A549 (cell line): ENCODE data around the gene KCNMA1. TPM values are rescaled to one million over a fixed set of nuclear protein-coding genes. Genes with fewer than 3 reads are reported as not detected.
A peak's percentile ranks its signal among the peaks of the same experiment; 100 is the strongest.

Source experiments
- ATAC-seq, 2 experiments: fragments of 200-7000 bp in 1 of 2; fragments of >200 bp in 1 of 2; cut with Nextera tagmentation in 1 of 2; cut with Tn5 transposase in 1 of 2; 3 replicates each; pipeline versions ENCODE4 v1.8.0 to v1.9.1; 2018 to 2020; ENCODE audit warnings: mild to moderate bottlenecking in 1 of 2, moderate library complexity in 1 of 2
- CTCF ChIA-PET: fragments of 300-600 bp; sonication (Branson Sonifier 250); formaldehyde crosslinking; extraction: SDS; loops from one replicate; lab custom pipeline; 2021; ENCODE audit warnings: antibody characterized with exemption, inconsistent platforms; lab: Yijun Ruan, JAX
- POLR2A ChIA-PET: fragments of 350-600 bp; formaldehyde crosslinking; extraction: SDS; loops from one replicate; lab custom pipeline; 2021; ENCODE audit warnings: antibody characterized with exemption, inconsistent platforms; lab: Yijun Ruan, JAX
- DNase-seq, 2 experiments: peaks; one replicate each; pipeline versions ENCODE4 v3.0.0 to v3.0.0-alpha.2; 2011 to 2016; ENCODE audit warnings: low read depth in 1 of 2, low spot score in 1 of 2
- FAIRE-seq: peaks from 2 replicates; lab custom pipeline; 2011; peaks lifted over from hg19 to GRCh38; lab: Jason Lieb, UNC
- H3K27ac ChIP-seq, 2 experiments: fragments of >200 bp; sonication (Bioruptor Twin); formaldehyde crosslinking; 3 replicates each; pipeline ENCODE4 v1.5.1; 2016 to 2017
- H3K4me1 ChIP-seq: fragments of >200 bp; sonication (Bioruptor Twin); formaldehyde crosslinking; 3 replicates; pipeline ENCODE4 v1.6.1; 2016
- H3K4me2 ChIP-seq: fragments of >200 bp; sonication (Bioruptor Twin); formaldehyde crosslinking; 3 replicates; pipeline ENCODE4 v1.6.1; 2016
- H3K4me3 ChIP-seq: fragments of >200 bp; sonication (Bioruptor Twin); formaldehyde crosslinking; 3 replicates; pipeline ENCODE4 v1.5.1; 2016
- H3K9me3 ChIP-seq: fragments of >200 bp; sonication (Bioruptor Twin); formaldehyde crosslinking; 3 replicates; pipeline ENCODE4 v1.6.1; 2016
- CBX8 ChIP-seq: fragments of 200-600 bp; sonication (generic); IDR thresholded peaks from 2 replicates; pipeline ENCODE4 v1.6.1; 2016
- CEBPB ChIP-seq, 2 experiments: fragments of >200 bp in 1 of 2; sonication (Bioruptor Twin) in 1 of 2; formaldehyde crosslinking in 1 of 2; IDR thresholded peaks; 2 replicates each; pipeline ENCODE4 v1.6.1; 2012 to 2016
- CHD2 ChIP-seq: fragments of 150-350 bp; IDR thresholded peaks from 2 replicates; pipeline ENCODE4 v1.6.1; 2014; ENCODE audit warnings: low read length; ENCODE audit not compliant: partially characterized antibody
- EHMT2 ChIP-seq: fragments of 200-600 bp; sonication (generic); IDR thresholded peaks from 2 replicates; pipeline ENCODE4 v1.6.1; 2016; ENCODE audit warnings: antibody characterized with exemption, low read depth, mild to moderate bottlenecking, moderate library complexity
- EP300 ChIP-seq, 2 experiments: fragments of >200 bp; sonication (Bioruptor Twin); formaldehyde crosslinking; IDR thresholded peaks; 2 replicates in 1 of 2; 3 replicates in 1 of 2; pipeline ENCODE4 v1.6.1; 2016 to 2017
- ESRRA ChIP-seq: fragments of 150-350 bp; IDR thresholded peaks from 2 replicates; pipeline ENCODE4 v1.6.1; 2014; ENCODE audit warnings: mild to moderate bottlenecking, low read length, borderline replicate concordance
- FOSB ChIP-seq: fragments of 250-450 bp; sonication (Bioruptor Pico); IDR thresholded peaks from 2 replicates; pipeline ENCODE4 v1.5.0; 2020; ENCODE audit warnings: mild to moderate bottlenecking, moderate library complexity
- GATA3 ChIP-seq: IDR thresholded peaks from 2 replicates; pipeline ENCODE4 v1.6.1; 2012; ENCODE audit warnings: borderline replicate concordance
- HDAC2 ChIP-seq: fragments of 200-600 bp; sonication (generic); IDR thresholded peaks from 2 replicates; pipeline ENCODE4 v1.6.1; 2016
- HOXA7 ChIP-seq: fragments of 250-450 bp; sonication (Bioruptor Pico); IDR thresholded peaks from 2 replicates; pipeline ENCODE4 v1.5.0; 2020; ENCODE audit warnings: mild to moderate bottlenecking, moderate library complexity
- HOXB5 ChIP-seq: fragments of 250-450 bp; sonication (Bioruptor Pico); IDR thresholded peaks from 2 replicates; pipeline ENCODE4 v1.5.0; 2020; ENCODE audit warnings: mild to moderate bottlenecking, moderate library complexity
- KDM1A ChIP-seq: fragments of 200-600 bp; sonication (generic); IDR thresholded peaks from 2 replicates; pipeline ENCODE4 v1.6.1; 2016; ENCODE audit warnings: low read depth, mild to moderate bottlenecking
- MAFK ChIP-seq: fragments of 450-650 bp; IDR thresholded peaks from 2 replicates; pipeline ENCODE4 v1.6.1; 2014; ENCODE audit not compliant: partially characterized antibody
- MAZ ChIP-seq: fragments of 150-350 bp; IDR thresholded peaks from 2 replicates; pipeline ENCODE4 v1.6.1; 2014; ENCODE audit warnings: antibody characterized with exemption, low read depth, low read length, borderline replicate concordance
- NPAS2 ChIP-seq: fragments of 250-450 bp; sonication (Bioruptor Pico); IDR thresholded peaks from 2 replicates; pipeline ENCODE4 v1.8.0; 2022; ENCODE audit warnings: mild to moderate bottlenecking, moderate library complexity, borderline replicate concordance
- PHF8 ChIP-seq: fragments of 200-600 bp; sonication (generic); IDR thresholded peaks from 2 replicates; pipeline ENCODE4 v1.6.1; 2016; ENCODE audit warnings: low read depth, mild to moderate bottlenecking, antibody characterized with exemption, moderate library complexity, borderline replicate concordance
- POLR2A ChIP-seq: IDR thresholded peaks from 2 replicates; pipeline ENCODE4 v1.6.1; 2012; ENCODE audit warnings: mild to moderate bottlenecking, low read length
- POLR2AphosphoS2 ChIP-seq: conservative IDR thresholded peaks from 2 replicates; pipeline ENCODE4 v1.6.1; 2012; ENCODE audit warnings: low read length, improper control_type of control experiment, inconsistent platforms
- RAD21 ChIP-seq, 2 experiments: fragments of >200 bp in 1 of 2; sonication (Bioruptor Twin) in 1 of 2; formaldehyde crosslinking in 1 of 2; IDR thresholded peaks in 1 of 2; conservative IDR thresholded peaks in 1 of 2; 2 replicates in 1 of 2; 3 replicates in 1 of 2; pipeline ENCODE4 v1.6.1; 2012 to 2018; ENCODE audit warnings: inconsistent platforms in 1 of 2
- RCOR1 ChIP-seq: fragments of 150-350 bp; IDR thresholded peaks from 2 replicates; pipeline ENCODE4 v1.6.1; 2014; ENCODE audit warnings: antibody characterized with exemption, low read length, low read depth
- RFX5 ChIP-seq: fragments of 450-650 bp; IDR thresholded peaks from 2 replicates; pipeline ENCODE4 v1.7.1; 2014; ENCODE audit warnings: antibody characterized with exemption, mild to moderate bottlenecking, moderate library complexity
- RNF2 ChIP-seq: fragments of 200-600 bp; sonication (generic); IDR thresholded peaks from 2 replicates; pipeline ENCODE4 v1.6.1; 2016; ENCODE audit warnings: low read depth, mild to moderate bottlenecking, antibody characterized with exemption, moderate library complexity, borderline replicate concordance
- SMC3 ChIP-seq: fragments of >200 bp; sonication (Bioruptor Twin); formaldehyde crosslinking; IDR thresholded peaks from 3 replicates; pipeline ENCODE4 v1.6.1; 2018; ENCODE audit warnings: inconsistent platforms
- SREBF2 ChIP-seq: fragments of 450-650 bp; IDR thresholded peaks from 2 replicates; pipeline ENCODE4 v1.6.1; 2014; ENCODE audit warnings: mild to moderate bottlenecking, moderate library complexity
- TFCP2L1 ChIP-seq: fragments of 250-450 bp; sonication (Bioruptor Pico); IDR thresholded peaks from 2 replicates; pipeline ENCODE4 v1.5.0; 2021; ENCODE audit warnings: mild to moderate bottlenecking
- TP53 ChIP-seq: fragments of 250-450 bp; sonication (Bioruptor Pico); IDR thresholded peaks from 2 replicates; pipeline ENCODE4 v1.5.0; 2021; ENCODE audit warnings: mild to moderate bottlenecking, moderate library complexity
- ZC3H11A ChIP-seq: fragments of 450-650 bp; IDR thresholded peaks from 2 replicates; pipeline ENCODE4 v1.6.1; 2014; ENCODE audit warnings: antibody characterized with exemption, mild to moderate bottlenecking
- ZSCAN20 ChIP-seq: fragments of 250-450 bp; sonication (Bioruptor Pico); IDR thresholded peaks from 2 replicates; pipeline ENCODE4 v1.8.0; 2022; ENCODE audit warnings: mild to moderate bottlenecking, moderate library complexity
- WGBS: methylation state at CpG from one replicate; pipeline ENCODE4 v1.1.6; 2017; ENCODE audit errors: missing lambda C conversion rate; 5-methylcytosine and 5-hydroxymethylcytosine counted together
- polyA plus RNA-seq, 4 experiments: library from polyadenylated mRNA; depleted of rRNA in 3 of 4; stranded (reverse); fragments of >200 nt; fragmentation: RNase III in 1 of 4; extraction: RNeasy Plus Mini Kit Qiagen cat#74134 plus additional on column Dnase treatment in 1 of 4; gene quantifications; 2 replicates in 3 of 4; 3 replicates in 1 of 4; pipeline ENCODE4 v1.2.3, GENCODE V29; 2011 to 2017
- TF ChIP-seq, protein P1 (sequence below): IDR thresholded peaks from 2 replicates; pipeline ENCODE4 v1.6.1; 2012
- TF ChIP-seq, protein P2 (sequence below): IDR thresholded peaks from 2 replicates; pipeline ENCODE4 v1.6.1; 2012
- TF ChIP-seq, protein P3 (sequence below): fragments of 200-600 bp; sonication (generic); IDR thresholded peaks from 2 replicates; pipeline ENCODE4 v1.6.1; 2016; ENCODE audit warnings: antibody characterized with exemption, mild to moderate bottlenecking, moderate library complexity
- TF ChIP-seq, protein P4 (sequence below): fragments of >200 bp; sonication (Bioruptor Twin); formaldehyde crosslinking; IDR thresholded peaks from 3 replicates; pipeline ENCODE4 v1.5.1; 2016
- TF ChIP-seq, protein P5 (sequence below): fragments of 450-650 bp; IDR thresholded peaks from 2 replicates; pipeline ENCODE4 v1.6.1; 2014; ENCODE audit warnings: antibody characterized with exemption
- TF ChIP-seq, protein P6 (sequence below): fragments of >200 bp; sonication (Bioruptor Twin); formaldehyde crosslinking; IDR thresholded peaks from 3 replicates; pipeline ENCODE4 v1.6.1; 2016

The KCNMA1 gene
- polyA plus RNA-seq, 2 of the 4 experiments (the other 2 are of a cell fraction) = 14.9 to 30.6 TPM

DNA sequence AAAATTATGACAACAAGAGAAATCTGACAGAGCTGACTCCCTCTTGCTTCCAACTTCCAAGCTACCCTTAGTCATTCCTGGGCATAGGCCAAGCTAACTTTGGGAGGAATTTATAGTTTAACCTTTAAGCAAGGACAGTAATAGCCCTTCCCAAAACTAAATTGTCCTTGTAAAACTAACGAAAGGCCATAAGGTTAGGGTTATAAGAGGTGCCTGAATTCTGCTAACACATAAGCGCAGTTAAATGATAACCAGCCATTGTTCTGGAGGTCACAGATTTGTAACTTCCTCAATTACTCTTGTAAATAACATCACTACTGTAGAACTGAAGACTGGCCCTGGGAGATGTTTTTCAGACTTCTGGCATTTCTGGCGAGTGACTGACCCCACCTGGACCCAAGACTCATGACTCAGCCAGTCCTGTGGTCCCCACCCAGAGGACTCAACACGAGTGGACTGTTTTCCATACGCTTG, 481.2 kb downstream of the KCNMA1 start:
- Histone ChIP-seq H3K27ac (peak overlapping the region; percentile 62 to 81), H3K9me3 (no peaks in the 10 kb centered on the region), H3K4me3 (no peak overlapping the region), H3K4me2 (peak overlapping the region; percentile 56), H3K4me1 (peaks cover 55% of the 10 kb centered on the region)
- CTCF ChIA-PET = interaction anchor here (0.9 to 1.3 kb wide), 2 partner anchors 18 to 66 kb away, joined by 3 to 4 read pairs; no protein-coding TSS in a partner anchor
- POLR2A ChIA-PET = no interaction called here
- peak; percentile 44 to 66; a peak in 4 of 6 replicates for ATAC-seq
- DNase-seq = peak in 1 of 2 experiments; percentile 60
- FAIRE-seq = no peak
- WGBS = 10% methylated on average over 5 of the region's 5 CpGs
- no peak for TF ChIP-seq HDAC2
- TF ChIP-seq ESRRA = peak; percentile 55; the same call in 1 of the 2 replicates
- TF ChIP-seq HOXB5 (CRISPR knock-in tag) = no peak
- TF ChIP-seq, protein P1, sequence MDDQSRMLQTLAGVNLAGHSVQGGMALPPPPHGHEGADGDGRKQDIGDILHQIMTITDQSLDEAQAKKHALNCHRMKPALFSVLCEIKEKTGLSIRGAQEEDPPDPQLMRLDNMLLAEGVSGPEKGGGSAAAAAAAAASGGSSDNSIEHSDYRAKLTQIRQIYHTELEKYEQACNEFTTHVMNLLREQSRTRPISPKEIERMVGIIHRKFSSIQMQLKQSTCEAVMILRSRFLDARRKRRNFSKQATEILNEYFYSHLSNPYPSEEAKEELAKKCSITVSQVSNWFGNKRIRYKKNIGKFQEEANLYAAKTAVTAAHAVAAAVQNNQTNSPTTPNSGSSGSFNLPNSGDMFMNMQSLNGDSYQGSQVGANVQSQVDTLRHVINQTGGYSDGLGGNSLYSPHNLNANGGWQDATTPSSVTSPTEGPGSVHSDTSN = no peak
- no peak for TF ChIP-seq TFCP2L1
- TF ChIP-seq CEBPB (IDR thresholded peaks at IDR 0.05) = no peak; a peak in 1 of 4 replicates
- TF ChIP-seq SMC3 = 0 out of 3 replicates have a peak, but pooled peaks have one; percentile 6
- no peak for TF ChIP-seq RCOR1
- TF ChIP-seq CHD2 = no peak
- no peak for TF ChIP-seq FOSB (CRISPR knock-in tag)
- no peak for TF ChIP-seq ZC3H11A
- TF ChIP-seq, protein P2, sequence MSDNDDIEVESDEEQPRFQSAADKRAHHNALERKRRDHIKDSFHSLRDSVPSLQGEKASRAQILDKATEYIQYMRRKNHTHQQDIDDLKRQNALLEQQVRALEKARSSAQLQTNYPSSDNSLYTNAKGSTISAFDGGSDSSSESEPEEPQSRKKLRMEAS = peak; percentile 33; the same call in 1 of the 2 replicates
- TF ChIP-seq, protein P3, sequence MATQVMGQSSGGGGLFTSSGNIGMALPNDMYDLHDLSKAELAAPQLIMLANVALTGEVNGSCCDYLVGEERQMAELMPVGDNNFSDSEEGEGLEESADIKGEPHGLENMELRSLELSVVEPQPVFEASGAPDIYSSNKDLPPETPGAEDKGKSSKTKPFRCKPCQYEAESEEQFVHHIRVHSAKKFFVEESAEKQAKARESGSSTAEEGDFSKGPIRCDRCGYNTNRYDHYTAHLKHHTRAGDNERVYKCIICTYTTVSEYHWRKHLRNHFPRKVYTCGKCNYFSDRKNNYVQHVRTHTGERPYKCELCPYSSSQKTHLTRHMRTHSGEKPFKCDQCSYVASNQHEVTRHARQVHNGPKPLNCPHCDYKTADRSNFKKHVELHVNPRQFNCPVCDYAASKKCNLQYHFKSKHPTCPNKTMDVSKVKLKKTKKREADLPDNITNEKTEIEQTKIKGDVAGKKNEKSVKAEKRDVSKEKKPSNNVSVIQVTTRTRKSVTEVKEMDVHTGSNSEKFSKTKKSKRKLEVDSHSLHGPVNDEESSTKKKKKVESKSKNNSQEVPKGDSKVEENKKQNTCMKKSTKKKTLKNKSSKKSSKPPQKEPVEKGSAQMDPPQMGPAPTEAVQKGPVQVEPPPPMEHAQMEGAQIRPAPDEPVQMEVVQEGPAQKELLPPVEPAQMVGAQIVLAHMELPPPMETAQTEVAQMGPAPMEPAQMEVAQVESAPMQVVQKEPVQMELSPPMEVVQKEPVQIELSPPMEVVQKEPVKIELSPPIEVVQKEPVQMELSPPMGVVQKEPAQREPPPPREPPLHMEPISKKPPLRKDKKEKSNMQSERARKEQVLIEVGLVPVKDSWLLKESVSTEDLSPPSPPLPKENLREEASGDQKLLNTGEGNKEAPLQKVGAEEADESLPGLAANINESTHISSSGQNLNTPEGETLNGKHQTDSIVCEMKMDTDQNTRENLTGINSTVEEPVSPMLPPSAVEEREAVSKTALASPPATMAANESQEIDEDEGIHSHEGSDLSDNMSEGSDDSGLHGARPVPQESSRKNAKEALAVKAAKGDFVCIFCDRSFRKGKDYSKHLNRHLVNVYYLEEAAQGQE = no peak
- TF ChIP-seq, protein P4, sequence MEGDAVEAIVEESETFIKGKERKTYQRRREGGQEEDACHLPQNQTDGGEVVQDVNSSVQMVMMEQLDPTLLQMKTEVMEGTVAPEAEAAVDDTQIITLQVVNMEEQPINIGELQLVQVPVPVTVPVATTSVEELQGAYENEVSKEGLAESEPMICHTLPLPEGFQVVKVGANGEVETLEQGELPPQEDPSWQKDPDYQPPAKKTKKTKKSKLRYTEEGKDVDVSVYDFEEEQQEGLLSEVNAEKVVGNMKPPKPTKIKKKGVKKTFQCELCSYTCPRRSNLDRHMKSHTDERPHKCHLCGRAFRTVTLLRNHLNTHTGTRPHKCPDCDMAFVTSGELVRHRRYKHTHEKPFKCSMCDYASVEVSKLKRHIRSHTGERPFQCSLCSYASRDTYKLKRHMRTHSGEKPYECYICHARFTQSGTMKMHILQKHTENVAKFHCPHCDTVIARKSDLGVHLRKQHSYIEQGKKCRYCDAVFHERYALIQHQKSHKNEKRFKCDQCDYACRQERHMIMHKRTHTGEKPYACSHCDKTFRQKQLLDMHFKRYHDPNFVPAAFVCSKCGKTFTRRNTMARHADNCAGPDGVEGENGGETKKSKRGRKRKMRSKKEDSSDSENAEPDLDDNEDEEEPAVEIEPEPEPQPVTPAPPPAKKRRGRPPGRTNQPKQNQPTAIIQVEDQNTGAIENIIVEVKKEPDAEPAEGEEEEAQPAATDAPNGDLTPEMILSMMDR = no peak
- no peak for TF ChIP-seq MAZ
- TF ChIP-seq RAD21 (conservative IDR thresholded peaks at IDR 0.05 in 1 of 2, IDR thresholded peaks at IDR 0.05 in 1 of 2) = 0 out of 5 replicates have a peak, but pooled peaks of 1 of the 2 experiments have one; percentile 21
- no peak for TF ChIP-seq RNF2
- no peak for TF ChIP-seq POLR2AphosphoS2
- no peak for TF ChIP-seq SREBF2
- TF ChIP-seq NPAS2 (CRISPR knock-in tag) = no peak
- TF ChIP-seq HOXA7 (CRISPR knock-in tag) = no peak
- no peak for TF ChIP-seq EHMT2
- TF ChIP-seq TP53 = no peak
- TF ChIP-seq KDM1A = no peak
- TF ChIP-seq ZSCAN20 (CRISPR knock-in tag) = no peak
- TF ChIP-seq, protein P5, sequence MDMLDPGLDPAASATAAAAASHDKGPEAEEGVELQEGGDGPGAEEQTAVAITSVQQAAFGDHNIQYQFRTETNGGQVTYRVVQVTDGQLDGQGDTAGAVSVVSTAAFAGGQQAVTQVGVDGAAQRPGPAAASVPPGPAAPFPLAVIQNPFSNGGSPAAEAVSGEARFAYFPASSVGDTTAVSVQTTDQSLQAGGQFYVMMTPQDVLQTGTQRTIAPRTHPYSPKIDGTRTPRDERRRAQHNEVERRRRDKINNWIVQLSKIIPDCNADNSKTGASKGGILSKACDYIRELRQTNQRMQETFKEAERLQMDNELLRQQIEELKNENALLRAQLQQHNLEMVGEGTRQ = no peak
- peak in 1 of 2 experiments; percentile 46; a peak in 1 of 5 replicates for TF ChIP-seq EP300 (IDR thresholded peaks at IDR 0.05)
- no peak for TF ChIP-seq CBX8
- TF ChIP-seq MAFK = peak; percentile 4
- no peak for TF ChIP-seq PHF8
- no peak for TF ChIP-seq RFX5
- TF ChIP-seq, protein P6, sequence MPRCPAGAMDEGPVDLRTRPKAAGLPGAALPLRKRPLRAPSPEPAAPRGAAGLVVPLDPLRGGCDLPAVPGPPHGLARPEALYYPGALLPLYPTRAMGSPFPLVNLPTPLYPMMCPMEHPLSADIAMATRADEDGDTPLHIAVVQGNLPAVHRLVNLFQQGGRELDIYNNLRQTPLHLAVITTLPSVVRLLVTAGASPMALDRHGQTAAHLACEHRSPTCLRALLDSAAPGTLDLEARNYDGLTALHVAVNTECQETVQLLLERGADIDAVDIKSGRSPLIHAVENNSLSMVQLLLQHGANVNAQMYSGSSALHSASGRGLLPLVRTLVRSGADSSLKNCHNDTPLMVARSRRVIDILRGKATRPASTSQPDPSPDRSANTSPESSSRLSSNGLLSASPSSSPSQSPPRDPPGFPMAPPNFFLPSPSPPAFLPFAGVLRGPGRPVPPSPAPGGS = no peak
- no peak for TF ChIP-seq POLR2A
- peak; percentile 62 for TF ChIP-seq GATA3
